ENCODE data around the gene ERP27.

DNA sequence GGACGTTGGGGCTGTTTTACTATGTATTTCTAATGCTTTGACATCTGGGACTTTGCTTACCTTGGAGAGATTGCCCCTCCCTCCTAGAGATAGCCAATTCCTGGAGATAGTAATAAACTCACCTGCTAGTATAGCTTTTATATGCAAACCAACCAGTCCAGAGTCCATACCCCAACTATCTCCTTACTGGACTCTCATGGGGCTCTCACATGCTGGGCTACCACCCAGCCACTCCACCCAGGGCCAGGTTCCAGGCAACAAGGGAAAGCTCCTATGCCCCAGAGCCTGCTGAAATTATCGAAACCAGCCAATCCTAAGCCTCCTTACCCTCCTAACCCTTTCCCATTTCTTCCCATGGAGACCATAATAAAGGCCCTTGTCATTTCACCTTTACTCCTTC lies 27.2 kb downstream of the ERP27 start:
- TF ChIP-seq CTCF (IDR thresholded peaks at IDR 0.05) (no peak), POLR2AphosphoS5 (IDR thresholded peaks at IDR 0.05; ENCODE audit: low read depth, low read length) (no peak), SIN3A (IDR thresholded peaks at IDR 0.05; ENCODE audit: borderline replicate concordance, insufficient read depth, low read depth, low read length) (no peak), TCF7L2 (IDR thresholded peaks at IDR 0.05; ENCODE audit: low read depth, low read length) (no peak)
- TF ChIP-seq, protein P1, sequence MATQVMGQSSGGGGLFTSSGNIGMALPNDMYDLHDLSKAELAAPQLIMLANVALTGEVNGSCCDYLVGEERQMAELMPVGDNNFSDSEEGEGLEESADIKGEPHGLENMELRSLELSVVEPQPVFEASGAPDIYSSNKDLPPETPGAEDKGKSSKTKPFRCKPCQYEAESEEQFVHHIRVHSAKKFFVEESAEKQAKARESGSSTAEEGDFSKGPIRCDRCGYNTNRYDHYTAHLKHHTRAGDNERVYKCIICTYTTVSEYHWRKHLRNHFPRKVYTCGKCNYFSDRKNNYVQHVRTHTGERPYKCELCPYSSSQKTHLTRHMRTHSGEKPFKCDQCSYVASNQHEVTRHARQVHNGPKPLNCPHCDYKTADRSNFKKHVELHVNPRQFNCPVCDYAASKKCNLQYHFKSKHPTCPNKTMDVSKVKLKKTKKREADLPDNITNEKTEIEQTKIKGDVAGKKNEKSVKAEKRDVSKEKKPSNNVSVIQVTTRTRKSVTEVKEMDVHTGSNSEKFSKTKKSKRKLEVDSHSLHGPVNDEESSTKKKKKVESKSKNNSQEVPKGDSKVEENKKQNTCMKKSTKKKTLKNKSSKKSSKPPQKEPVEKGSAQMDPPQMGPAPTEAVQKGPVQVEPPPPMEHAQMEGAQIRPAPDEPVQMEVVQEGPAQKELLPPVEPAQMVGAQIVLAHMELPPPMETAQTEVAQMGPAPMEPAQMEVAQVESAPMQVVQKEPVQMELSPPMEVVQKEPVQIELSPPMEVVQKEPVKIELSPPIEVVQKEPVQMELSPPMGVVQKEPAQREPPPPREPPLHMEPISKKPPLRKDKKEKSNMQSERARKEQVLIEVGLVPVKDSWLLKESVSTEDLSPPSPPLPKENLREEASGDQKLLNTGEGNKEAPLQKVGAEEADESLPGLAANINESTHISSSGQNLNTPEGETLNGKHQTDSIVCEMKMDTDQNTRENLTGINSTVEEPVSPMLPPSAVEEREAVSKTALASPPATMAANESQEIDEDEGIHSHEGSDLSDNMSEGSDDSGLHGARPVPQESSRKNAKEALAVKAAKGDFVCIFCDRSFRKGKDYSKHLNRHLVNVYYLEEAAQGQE (IDR thresholded peaks at IDR 0.05; ENCODE audit: insufficient read depth in 1 of 2, low read depth in 2 of 2, low read length in 1 of 2): no peak
